AG09309 (cell line): ENCODE measurements around the gene TOR1AIP1.
A peak's percentile ranks its signal among the peaks of the same experiment; 100 is the strongest.

Experiments used
- DNase-seq: peaks from one replicate; pipeline ENCODE4 v3.0.0-alpha.2; 2010; ENCODE audit warnings: low read depth
- H3K4me3 ChIP-seq: 2 replicates; pipeline ENCODE4 v1.5.1; 2011; ENCODE audit warnings: mild to moderate bottlenecking, low read depth, low read length, moderate library complexity; ENCODE audit not compliant: control insufficient read depth
- CTCF ChIP-seq: IDR thresholded peaks from 2 replicates; pipeline ENCODE4 v1.5.1; 2011; ENCODE audit warnings: mild to moderate bottlenecking, low read depth, low read length, inconsistent platforms; ENCODE audit not compliant: insufficient read depth, control insufficient read depth; ENCODE audit errors: missing control alignments

The TOR1AIP1 gene

GRCh38 chr1:179925302-179925701 is 43.2 kb downstream of the TOR1AIP1 start:
- TF ChIP-seq CTCF, result no peak
- DNase-seq, result no peak
- no peak overlapping the region for H3K4me3 ChIP-seq

DNA sequence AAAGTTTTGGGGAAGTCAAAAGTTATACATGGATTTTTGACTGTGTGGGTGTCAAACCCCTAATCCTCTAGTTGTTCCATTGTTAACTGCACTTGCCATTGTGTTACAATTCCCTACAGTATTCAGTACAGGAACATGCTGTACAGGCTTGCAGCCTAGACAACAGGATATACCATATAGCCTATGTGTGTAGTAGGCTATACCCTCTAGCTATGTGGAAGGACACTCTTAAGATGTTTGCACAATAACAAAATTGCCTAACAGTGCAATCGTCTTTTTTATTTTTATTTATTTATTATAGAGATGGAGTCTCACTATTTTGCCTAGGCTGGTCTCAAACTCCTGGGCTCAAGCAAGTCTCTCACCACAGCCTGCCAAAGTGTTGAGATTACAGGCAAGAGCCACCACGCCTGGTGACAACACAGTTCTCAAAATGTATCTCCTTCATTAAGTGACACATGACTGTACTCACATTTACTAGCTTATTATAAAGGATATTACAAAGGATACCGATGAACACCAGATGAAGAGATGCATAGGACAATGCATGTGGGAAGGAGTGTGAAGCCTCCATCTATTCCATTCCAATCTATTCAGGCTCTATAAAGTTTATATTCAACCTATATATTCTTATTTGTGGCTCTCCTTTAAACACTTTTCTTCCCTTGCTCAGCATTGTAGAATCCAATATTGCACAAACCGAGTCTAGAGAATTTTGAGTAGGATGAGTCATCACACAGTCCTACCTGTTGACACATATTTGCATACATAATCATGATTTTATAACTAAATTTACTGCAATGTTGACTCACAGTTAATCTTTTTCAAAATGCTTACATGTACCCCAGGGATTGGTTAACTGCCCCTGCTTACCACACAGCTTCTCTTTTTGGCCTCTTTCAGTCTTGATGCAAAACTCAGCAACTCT is 44.1 kb downstream of the TOR1AIP1 start:
- H3K4me3 ChIP-seq, result no peak overlapping the region
- TF ChIP-seq CTCF, result no peak
- peak; percentile 85 for DNase-seq

GRCh38 chr1:179926850-179927205 is 44.7 kb downstream of the TOR1AIP1 start:
- DNase-seq, result no peak
- TF ChIP-seq CTCF, result no peak
- no peak overlapping the region for H3K4me3 ChIP-seq

- no peak for DNase-seq
- no peak for TF ChIP-seq CTCF
- no peak overlapping the region for H3K4me3 ChIP-seq
Observed at GRCh38 chr1:179929955-179930798, 48.1 kb downstream of the TOR1AIP1 start.

DNA sequence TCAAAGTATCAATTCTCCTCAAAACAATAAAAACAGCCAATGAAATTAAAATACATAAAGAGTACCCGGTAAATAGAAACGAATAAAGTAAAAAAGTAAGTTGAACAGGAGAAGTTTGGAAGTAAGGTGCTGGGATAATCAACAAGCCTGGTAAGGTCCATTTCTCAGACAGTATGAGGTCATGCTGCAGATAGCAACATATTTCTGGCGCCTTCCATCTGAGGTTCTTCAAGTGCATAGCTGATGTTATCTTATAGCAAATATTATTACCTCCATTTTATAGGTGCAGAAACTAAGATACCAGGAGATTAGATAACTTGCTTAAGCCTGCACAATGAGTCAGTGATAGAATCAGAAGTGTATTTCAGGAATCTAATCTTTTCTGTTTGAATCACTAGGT is 48.8 kb downstream of the TOR1AIP1 start:
- no peak for DNase-seq
- TF ChIP-seq CTCF, result no peak
- no peak overlapping the region for H3K4me3 ChIP-seq

DNA sequence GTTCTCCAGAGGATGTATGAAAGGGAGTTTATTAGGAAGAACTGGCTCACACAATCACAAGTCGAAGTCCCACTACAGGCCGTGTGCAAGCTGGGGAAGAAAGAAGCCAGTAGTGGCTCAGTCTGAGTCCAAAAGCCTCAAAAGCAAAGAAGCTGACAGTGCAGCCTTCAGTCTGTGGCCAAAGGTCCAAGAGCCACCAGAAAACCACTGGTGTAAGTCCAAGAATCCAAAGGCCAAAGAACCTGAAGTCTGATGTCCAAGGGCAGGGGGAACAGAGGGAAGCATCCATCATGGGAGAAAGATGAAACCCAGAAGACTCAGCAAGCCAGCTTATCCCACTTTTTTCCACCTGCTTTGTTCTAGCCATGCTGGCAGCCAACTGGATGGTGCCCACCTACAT is 51.1 kb downstream of the TOR1AIP1 start:
- DNase-seq, result no peak
- TF ChIP-seq CTCF, result no peak
- no peak overlapping the region for H3K4me3 ChIP-seq
